NCI-H2171 treated with DMSO at 0.1 percent for 48 hours (cell line): ENCODE measurements around the gene TAL2.

ENCODE experiments used
- DNase-seq: peaks from one replicate; lab custom pipeline; 2025; lab: John Stamatoyannopoulos, UW

The TAL2 gene

DNA sequence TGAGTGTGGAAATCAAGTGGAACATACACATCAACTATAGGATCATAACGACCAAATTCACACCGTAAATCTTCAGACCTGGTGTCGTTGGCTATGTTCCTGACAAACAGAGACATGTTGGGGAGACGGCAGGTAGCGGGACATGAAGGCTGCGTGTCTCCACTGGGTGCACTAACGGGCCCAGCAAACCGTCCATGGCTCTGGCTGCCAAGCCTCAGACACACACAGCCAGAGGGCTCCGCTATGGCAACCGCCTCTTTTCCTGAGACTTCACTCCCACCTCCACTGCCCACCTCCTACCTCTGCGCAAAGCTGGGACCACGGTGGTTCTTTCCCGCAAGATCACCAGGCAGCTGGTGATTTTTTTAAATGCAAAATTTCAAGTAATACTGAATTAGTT is 48.4 kb downstream of the TAL2 start:
- no peak for DNase-seq

DNA sequence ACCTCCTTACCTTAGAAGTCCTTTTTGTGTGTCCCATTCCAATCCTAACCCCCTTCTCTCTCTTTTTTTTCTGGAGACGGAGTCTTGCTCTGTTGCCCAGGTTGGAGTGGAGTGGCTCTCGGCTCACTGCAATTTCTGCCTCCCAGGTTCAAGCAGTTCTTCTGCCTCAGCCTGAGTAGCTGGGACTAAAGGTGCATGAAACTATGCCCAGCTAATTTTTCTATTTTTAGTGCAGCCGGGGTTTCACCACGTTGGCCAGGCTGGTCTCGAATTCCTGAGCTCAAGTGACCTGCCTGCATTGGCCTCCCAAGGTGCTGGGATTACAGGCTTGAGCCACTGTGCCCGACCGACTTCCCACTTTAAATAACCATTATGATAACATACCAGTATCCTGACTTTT is 49.6 kb downstream of the TAL2 start:
- no peak for DNase-seq

DNA sequence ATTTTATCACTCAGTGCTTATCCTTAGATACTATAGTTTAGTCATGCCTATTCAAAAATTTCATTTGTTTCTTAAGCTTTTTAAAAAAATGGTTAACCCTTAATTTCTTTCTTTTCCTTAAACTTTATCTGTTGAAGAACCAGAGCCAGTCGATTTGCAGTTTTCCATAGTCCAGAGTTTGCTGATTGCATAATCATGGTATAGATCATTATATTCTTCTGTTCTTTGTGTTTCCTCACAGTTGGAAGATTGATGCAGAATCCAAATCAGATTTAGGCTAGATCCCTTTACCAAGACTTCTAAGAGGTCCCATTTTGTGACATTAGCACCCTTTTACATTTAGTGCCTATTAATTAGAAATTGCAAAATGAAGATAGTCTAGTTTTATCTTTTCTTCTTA is 50.0 kb downstream of the TAL2 start:
- no peak for DNase-seq
